ENCODE data around the gene ZNF304.

ZNF304 gene

DNA sequence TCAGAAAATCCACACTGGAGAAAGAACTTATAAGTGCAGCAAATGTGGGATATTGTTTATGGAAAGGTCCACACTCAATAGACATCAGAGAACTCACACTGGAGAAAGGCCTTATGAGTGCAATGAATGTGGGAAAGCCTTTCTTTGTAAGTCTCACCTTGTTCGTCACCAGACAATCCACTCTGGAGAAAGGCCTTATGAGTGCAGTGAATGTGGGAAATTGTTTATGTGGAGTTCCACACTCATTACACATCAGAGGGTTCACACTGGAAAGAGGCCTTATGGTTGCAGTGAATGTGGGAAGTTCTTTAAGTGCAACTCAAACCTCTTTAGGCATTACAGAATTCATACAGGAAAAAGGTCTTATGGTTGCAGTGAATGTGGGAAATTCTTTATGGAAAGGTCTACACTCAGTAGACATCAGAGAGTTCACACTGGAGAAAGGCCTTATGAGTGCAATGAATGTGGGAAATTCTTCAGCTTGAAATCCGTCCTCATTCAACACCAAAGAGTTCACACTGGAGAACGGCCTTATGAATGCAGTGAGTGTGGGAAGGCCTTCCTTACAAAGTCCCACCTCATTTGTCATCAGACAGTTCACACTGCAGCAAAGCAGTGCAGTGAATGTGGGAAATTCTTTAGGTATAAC, 26.6 kb downstream of the ZNF304 start:
- Histone ChIP-seq H3K36me3 (no peaks in the 10 kb centered on the region), H3K27me3 (no peaks in the 10 kb centered on the region), H3K4me1 (no peaks in the 10 kb centered on the region), H3K9me3 (peaks cover 6% of the 10 kb centered on the region), H3K4me3 (ENCODE audit: low read depth, low read length) (no peak overlapping the region)
- no peak for TF ChIP-seq CTCF (IDR thresholded peaks at IDR 0.05; ENCODE audit: low read depth, low read length)
- no peak for DNase-seq

DNA sequence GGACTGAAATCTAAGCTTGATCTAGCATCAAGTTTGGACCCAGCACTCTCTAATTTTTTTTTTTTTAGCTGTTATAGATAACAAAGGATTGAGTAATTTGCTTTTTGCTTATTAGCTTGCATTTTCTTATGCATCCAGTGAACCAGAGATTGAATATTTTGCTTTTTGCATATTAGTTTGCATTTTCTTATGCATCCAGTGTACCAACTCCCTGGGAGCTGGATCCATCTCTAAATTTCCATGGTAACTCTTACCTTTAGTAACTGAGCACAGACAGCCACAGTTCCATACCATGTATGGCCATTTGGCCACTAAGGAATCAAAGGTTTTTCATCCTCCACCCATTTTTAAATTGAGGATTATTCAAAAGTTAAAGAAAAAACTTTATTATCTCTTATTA, 29.9 kb downstream of the ZNF304 start:
- H3K9me3 ChIP-seq = peaks cover 6% of the 10 kb centered on the region
- no peaks in the 10 kb centered on the region for H3K27me3 ChIP-seq
- TF ChIP-seq CTCF (IDR thresholded peaks at IDR 0.05; ENCODE audit: low read depth, low read length) = no peak
- H3K4me1 ChIP-seq = no peaks in the 10 kb centered on the region
- no peak overlapping the region for H3K4me3 ChIP-seq (ENCODE audit: low read depth, low read length)
- H3K36me3 ChIP-seq = no peaks in the 10 kb centered on the region
- no peak for DNase-seq

- Histone ChIP-seq H3K36me3 (no peaks in the 10 kb centered on the region), H3K9me3 (0 out of 2 replicates have a peak, but pooled peaks cover 2% of the 10 kb centered on the region), H3K27me3 (no peaks in the 10 kb centered on the region), H3K4me1 (no peaks in the 10 kb centered on the region), H3K4me3 (ENCODE audit: low read depth, low read length) (no peak overlapping the region)
- DNase-seq = no peak
- TF ChIP-seq CTCF (IDR thresholded peaks at IDR 0.05; ENCODE audit: low read depth, low read length) = no peak
Observed at GRCh38 chr19:57382806-57383488, 31.9 kb downstream of the ZNF304 start.

DNA sequence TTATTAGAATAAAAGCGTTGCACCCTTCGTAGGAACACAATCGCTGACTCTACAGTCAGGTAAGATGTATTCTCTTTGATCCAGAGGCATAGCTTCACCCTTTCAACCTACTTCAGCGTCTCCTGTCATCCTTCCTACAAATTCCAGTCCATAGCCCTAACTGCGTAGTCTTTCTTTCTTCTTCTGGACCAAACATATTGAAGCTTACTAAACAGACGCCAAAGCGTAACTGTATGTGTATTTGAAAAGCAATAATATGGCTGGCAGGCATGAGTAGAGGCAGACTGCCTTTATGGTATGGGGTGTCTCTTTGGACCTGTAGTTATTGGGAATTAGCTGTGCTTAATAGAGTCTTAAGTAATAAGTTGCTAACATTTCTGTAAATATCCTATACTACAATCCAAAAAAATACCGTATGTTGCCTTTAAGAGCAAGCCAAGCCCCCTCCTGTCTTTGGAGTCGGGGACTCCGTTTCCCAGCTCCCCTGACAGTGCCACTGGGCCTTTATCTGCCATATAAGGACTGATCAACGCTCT, 38.2 kb downstream of the ZNF304 start:
- no peak for DNase-seq
- peak overlapping the region; percentile 44 for H3K4me3 ChIP-seq (ENCODE audit: low read depth, low read length)
- no peaks in the 10 kb centered on the region for H3K27me3 ChIP-seq
- no peaks in the 10 kb centered on the region for H3K9me3 ChIP-seq
- H3K4me1 ChIP-seq = no peaks in the 10 kb centered on the region
- TF ChIP-seq CTCF (IDR thresholded peaks at IDR 0.05; ENCODE audit: low read depth, low read length) = no peak
- peaks cover 3% of the 10 kb centered on the region for H3K36me3 ChIP-seq

DNA sequence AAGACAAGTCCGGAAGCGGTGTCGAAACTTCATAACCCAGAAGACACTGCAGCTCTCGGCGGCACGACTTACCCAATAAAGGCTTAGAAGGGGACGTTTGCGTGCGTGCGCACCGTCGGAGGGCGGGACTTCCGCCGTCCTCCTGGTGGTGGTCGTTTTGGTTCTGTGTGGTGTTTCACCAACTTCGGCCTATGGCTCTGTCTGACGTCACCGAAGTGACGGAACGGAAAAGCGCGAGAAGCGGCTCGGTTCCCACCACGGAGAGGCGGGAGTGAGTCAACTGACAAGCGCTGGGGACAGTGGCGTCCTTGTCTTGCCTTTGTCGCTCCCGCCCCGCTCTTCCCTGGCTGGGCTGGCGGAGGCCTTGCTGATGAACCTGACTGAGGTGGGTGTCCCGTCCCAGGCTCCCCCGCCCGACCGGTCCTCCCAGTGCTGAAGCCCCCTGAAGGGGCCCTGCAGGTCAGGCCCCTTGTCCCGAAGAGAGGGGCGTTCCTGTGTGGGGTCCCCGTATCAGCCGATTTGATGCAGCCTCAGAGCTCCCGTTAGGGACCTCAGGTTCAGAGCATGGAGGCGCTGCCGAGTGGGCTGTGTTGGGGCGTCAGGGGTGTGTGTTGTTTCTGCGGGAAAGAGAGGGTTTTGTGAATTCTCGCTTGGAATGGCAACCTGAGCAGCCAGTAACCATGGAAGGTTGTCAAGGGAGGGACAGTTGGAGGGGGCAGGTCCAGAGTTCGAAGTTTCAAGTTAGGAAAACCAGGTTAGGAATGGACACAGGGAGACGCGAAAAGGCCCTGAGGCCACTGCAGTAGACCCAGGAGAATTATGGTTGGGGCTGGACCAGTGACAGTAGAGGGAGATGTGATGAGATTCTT, 38.9 kb downstream of the ZNF304 start, which contains the start of gene ZNF548:
Gene ZNF548 (plus strand): TSS at position 125 of the 869 bp plus-strand sequence. CDS start 246 bp downstream, at position 371.
- TF ChIP-seq CTCF (IDR thresholded peaks at IDR 0.05; ENCODE audit: low read depth, low read length) = peak; percentile 37
- Histone ChIP-seq H3K27me3 (no peaks in the 10 kb centered on the region), H3K36me3 (peaks cover 5% of the 10 kb centered on the region), H3K4me3 (ENCODE audit: low read depth, low read length) (peak within 1 kb of the TSS; percentile 89), H3K9me3 (no peaks in the 10 kb centered on the region), H3K4me1 (no peaks in the 10 kb centered on the region)
- DNase-seq = peak; percentile 98
